ENCODE data around the gene HERPUD1.

The HERPUD1 gene

GRCh38 chr16:56910654-56911539, 21.0 kb upstream of the HERPUD1 start:
- no peak for DNase-seq (ENCODE audit: low spot score)

DNA sequence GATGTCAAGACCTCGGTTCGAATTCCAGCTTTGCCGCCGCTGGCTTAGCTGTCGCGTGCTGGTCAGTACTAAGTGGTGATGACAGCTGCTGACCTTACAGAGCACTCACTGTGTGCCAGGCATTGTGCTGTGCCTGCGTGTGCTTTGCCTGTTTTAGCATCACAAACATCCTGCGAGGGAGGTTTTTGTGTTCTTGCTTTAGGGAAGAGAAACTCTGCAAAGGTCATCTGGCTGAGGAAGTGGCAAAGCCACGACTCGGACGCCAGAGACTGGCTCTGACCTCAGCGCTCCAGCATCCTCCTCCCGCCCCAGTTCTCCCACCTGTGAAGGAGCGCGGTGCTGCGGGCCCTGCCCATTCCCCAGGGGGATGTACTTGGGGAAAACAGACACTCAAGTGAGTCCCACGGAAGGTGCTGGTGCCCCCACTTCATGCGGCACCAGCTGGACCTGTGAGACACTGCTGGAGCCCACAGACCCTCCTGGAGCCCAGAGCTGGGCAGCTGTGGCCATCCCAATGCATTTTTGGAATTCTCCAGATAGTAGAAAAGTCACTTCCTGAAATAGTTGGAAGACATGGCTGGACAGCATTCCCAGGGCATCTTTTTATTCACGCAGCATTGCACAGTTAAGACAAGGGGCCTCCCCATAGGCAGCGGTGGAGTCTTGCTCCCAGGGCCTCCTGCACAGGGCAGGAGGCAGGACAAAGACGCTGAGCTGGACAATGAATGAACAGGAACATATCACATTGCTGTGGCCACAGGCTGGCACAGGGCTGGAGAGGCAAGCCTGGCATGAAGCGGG, 20.0 kb upstream of the HERPUD1 start:
- DNase-seq (ENCODE audit: low spot score): no peak

GRCh38 chr16:56912746-56913708, 18.9 kb upstream of the HERPUD1 start:
- DNase-seq (ENCODE audit: low spot score): no peak

GRCh38 chr16:56914896-56915295, 17.0 kb upstream of the HERPUD1 start:
- no peak for DNase-seq (ENCODE audit: low spot score)

- no peak for DNase-seq (ENCODE audit: low spot score)
Measured at GRCh38 chr16:56915336-56916119, 16.4 kb upstream of the HERPUD1 start.

GRCh38 chr16:56916571-56917403, 15.2 kb upstream of the HERPUD1 start:
- DNase-seq (ENCODE audit: low spot score): peak; percentile 34

DNA sequence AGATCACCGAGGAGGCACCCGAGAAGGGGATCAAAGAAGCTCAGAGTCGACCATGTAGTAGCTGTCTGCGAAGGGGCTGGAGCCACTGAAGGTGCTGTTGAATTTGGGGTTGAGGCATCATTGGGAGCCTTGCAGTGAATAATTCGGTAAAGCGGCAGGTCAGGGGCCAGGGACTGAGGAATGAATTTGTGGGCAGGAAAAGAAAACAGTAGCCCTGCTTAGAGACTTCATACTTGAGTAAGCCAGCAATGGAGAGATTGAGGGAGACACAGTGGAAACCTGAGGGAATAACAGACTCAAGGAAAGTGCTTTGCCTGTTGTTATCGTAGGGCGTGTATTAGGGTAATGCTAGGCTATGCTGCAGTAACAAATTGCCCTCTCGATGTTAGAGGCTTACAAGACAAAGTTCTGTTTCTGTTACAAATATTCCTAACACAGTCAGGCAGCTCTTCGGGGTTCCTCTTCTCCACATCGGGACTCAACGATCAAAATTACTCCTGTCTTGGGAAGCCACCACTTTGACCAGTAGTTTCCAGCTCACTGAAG, 13.4 kb upstream of the HERPUD1 start:
- no peak for DNase-seq (ENCODE audit: low spot score)

GRCh38 chr16:56919099-56919800, 12.7 kb upstream of the HERPUD1 start:
- DNase-seq (ENCODE audit: low spot score): no peak

- no peak for DNase-seq (ENCODE audit: low spot score)
Measured at GRCh38 chr16:56921571-56921970, 10.4 kb upstream of the HERPUD1 start.

GRCh38 chr16:56923481-56924091, 8.4 kb upstream of the HERPUD1 start:
- DNase-seq (ENCODE audit: low spot score): no peak

GRCh38 chr16:56927471-56927870, 4.5 kb upstream of the HERPUD1 start:
- DNase-seq (ENCODE audit: low spot score): no peak

- no peak for DNase-seq (ENCODE audit: low spot score)
Measured at GRCh38 chr16:56929639-56930038, 2.3 kb upstream of the HERPUD1 start.

DNA sequence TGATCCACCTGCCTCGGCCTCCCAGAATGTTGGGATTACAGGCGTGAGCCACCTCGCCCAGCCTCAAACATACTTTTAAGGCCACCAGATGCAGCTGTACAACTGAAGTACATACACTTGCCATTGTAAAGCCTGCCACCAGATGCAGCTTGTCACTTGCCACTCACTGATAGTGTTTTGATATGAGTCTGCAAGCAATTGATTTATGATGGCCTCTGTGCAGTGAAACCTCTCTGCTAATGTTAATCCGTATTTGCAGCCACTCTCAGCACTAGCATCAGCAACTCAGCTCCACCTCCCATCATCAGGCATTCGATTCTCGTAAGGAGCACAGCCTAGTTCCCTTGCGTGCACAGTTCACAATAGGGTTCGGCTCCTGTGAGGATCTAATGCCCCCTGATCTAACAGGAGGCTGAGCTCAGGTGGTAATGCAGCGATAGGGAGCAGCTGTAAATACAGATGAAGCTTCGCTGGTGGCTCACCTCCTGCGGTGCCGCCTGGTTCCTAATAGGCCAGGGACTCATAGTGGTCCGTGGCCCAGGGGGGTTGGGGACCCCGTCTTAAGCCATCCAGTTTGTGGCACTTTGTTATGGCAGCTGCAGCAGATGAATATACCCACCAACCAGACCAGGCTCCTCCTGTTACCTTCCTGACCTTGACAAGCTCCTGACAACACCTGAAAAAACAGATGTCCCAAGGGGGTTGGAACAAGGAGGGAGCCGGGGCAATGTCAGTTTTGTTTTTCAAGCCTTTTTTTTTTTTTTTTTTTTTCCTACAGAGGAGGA, 1.3 kb upstream of the HERPUD1 start:
- DNase-seq (ENCODE audit: low spot score): no peak

DNA sequence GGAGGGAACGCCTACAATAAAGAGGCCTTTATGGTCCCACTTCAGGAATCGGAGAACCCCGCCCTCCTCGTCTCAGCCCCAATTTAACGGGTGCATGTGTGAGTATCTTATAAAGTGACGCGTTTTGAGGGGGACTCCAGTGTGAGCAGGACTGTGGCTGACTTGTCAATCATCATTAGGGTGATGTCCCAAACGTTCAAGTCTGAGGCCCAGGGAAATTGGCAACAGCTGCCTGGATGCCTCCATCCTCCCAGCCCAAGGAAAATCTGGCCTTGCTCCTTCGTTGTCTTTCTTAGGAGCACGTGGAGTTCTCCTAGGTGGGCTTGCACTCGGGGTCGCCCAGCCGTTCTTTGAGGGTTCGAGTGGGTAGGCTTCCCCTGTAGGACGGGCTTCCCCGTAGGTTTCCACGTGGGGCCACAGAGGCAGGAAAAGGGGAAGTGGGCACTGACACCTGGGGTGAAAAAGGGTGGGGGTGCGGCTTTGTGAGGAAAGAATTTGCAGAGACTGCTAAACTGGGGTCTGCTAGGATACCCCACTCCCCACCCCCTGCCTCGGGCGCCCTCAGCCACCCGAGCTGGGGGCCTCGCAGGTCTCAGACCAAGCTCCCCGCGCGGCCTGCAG, 561 bp upstream of the HERPUD1 start:
- no peak for DNase-seq (ENCODE audit: low spot score)

GRCh38 chr16:56932721-56933619, 1.0 kb downstream of the HERPUD1 start:
- peak; percentile 44 for DNase-seq (ENCODE audit: low spot score)

GRCh38 chr16:56933828-56934598, 2.1 kb downstream of the HERPUD1 start:
- no peak for DNase-seq (ENCODE audit: low spot score)
